Thyroid gland (tissue), 4 donors: ENCODE results near the gene SYT3.

Experiments used
- POLR2A ChIP-seq, 2 donors: fragments of 450-650 bp; IDR thresholded peaks; one replicate each; pipeline ENCODE4 v1.6.1; 2017; ENCODE audit warnings: antibody characterized with exemption in 2 of 2, mild to moderate bottlenecking in 2 of 2, moderate library complexity in 1 of 2
- TF ChIP-seq, protein P1 (sequence below), 6 experiments: fragments of 200-600 bp in 3 of 6; fragments of 450-650 bp in 3 of 6; sonication (generic) in 3 of 6; IDR thresholded peaks; one replicate each; pipeline ENCODE4 v1.5.1; 2016 to 2019; ENCODE audit warnings: antibody characterized with exemption in 6 of 6, mild to moderate bottlenecking in 2 of 6, inconsistent platforms in 1 of 6, moderate library complexity in 1 of 6

DNA sequence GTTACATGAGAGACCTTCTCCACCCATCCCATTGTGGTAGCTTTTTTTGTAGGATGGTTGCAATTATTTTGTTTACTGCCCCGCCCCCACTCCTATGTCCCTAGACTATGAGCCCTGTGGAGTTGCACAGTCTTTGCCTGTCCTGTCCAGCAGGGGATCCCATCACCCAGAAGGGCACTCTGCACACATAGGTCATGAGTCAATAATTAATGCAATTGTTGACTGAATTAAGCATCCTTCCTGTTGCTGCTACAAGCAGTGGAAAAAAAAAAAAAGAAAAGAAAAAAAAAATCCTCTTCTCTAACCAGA, 23.8 kb upstream of the SYT3 start:
- TF ChIP-seq, protein P1, sequence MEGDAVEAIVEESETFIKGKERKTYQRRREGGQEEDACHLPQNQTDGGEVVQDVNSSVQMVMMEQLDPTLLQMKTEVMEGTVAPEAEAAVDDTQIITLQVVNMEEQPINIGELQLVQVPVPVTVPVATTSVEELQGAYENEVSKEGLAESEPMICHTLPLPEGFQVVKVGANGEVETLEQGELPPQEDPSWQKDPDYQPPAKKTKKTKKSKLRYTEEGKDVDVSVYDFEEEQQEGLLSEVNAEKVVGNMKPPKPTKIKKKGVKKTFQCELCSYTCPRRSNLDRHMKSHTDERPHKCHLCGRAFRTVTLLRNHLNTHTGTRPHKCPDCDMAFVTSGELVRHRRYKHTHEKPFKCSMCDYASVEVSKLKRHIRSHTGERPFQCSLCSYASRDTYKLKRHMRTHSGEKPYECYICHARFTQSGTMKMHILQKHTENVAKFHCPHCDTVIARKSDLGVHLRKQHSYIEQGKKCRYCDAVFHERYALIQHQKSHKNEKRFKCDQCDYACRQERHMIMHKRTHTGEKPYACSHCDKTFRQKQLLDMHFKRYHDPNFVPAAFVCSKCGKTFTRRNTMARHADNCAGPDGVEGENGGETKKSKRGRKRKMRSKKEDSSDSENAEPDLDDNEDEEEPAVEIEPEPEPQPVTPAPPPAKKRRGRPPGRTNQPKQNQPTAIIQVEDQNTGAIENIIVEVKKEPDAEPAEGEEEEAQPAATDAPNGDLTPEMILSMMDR (IDR thresholded peaks at IDR 0.05), result no peak
- TF ChIP-seq POLR2A (IDR thresholded peaks at IDR 0.05), result no peak
